Left lobe of liver (tissue), 2 donors: ENCODE measurements around the gene ACTL6B. TPM values are rescaled to one million over a fixed set of nuclear protein-coding genes. Genes with fewer than 3 reads are reported as not detected.

Experiments
- ATAC-seq: fragments of 200-7000 bp; cut with Tn5 transposase; one replicate; pipeline ENCODE4 v1.9.1; 2020; ENCODE audit warnings: mild to moderate bottlenecking, moderate library complexity
- DNase-seq: peaks from one replicate; pipeline ENCODE4 v3.0.0-alpha.2; 2020; ENCODE audit warnings: low spot score
- total RNA-seq: library from RNA; stranded (reverse); gene quantifications from one replicate; pipeline ENCODE4 v1.2.1, GENCODE V29; 2021
- donor health status: DM: no; HTN: no; CAD: no; lungs with moderate emphysema.
- donor health status: DM: no; HTN: yes; CAD: no.

The ACTL6B gene
- total RNA-seq, 1 donor from 2014 or later = not detected

DNA sequence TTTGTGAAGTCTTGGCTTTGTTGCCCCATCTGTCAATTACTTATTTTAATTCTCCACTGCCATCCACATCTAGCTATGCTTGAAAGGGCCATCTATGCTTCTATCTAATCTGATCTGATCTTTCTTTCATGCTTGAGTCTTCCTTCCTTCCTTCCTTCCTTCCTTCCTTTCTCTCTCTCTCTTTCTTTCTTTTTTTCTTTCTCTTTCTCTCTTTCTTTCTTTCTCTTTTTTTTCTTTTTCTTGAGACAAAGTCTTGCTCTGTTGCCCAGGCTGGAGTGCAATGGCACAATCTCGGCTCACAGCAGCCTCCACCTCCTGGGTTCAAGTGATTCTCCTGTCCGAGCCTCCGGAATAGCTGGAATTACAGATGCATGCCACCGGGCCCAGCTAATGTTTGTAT, 26.2 kb downstream of the ACTL6B start:
- no peak for ATAC-seq
- DNase-seq = no peak

DNA sequence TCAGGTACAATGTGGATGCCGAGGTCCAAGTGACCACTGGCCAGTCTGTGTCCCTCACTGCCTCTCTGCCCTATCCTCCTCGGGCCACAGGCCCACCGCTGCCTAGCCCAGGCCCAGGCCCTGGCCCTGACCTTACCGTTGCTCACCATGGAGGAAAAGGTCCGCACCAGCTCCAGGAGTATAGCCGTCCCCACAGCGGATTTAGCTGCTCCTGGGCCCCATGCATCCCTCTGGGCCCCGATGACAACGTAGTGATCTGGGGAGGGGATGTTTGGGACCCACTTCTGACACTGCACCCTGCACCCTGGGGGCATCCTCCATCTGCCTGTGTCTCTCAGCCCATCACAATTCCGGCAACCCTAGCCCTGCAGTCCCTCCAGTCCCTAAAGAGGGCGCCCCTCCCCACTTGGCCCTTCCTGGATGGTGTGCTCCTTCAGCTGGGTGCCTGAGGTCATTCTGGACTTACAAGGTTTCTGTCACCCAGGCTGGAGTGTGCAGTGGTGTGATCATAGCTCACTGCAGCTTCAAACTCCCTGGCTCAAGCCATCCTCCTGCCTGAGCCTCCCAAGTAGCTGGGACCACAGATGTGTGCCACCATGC, 27.0 kb downstream of the ACTL6B start:
- DNase-seq (no peak), ATAC-seq (no peak)

DNA sequence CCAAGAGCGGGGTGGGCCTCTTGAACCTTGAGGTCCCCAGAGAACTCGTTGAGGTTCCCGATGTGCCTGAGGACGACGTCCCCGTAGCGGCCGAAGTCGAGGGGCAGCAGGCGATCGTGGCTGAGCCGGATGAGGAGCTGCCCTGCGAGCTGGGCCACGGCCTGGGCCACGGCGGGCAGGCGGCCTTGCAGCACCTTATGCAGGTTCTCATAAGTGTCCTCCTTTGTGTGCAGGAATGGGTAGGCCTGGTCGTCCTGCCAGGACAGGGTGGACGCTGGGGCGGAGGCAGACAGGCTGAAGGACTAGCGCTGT, 29.1 kb downstream of the ACTL6B start:
- ATAC-seq (peak; percentile 20), DNase-seq (no peak)

DNA sequence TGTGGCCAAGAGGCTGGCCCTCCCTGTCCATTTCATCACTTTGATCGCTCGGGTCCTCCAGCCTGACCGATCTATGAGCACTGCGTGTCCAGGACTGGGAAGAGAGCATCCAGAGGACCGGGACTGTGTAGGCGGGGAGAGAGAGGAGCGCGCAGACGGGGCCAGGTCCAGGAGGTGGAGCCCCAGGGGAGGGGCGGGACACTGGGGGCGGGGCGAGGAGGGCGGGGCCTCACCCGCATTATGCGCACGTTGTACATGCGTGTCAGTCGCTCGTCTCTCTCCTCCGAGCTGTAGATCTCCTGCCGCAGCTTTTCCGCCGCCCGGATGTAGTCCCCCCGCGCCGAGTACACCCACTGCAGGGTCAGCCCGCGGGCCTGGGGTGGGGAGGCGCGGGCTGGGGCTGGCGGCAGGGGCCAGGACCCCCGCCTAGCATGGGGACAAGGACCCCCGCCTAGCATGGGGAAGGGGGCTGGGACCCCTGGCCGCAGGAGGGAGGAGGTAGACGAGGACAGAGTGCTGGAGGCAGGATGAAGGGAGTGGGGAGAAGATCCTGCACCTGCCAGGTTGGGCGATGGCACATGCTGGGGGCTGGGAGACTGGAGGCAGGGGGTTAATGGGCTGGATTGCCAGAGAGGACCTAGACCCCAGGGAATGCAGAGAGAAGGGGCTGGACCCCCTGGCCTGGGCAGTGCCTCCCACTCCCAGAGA, 29.6 kb downstream of the ACTL6B start:
- ATAC-seq (peak; percentile 86), DNase-seq (peak; percentile 93)

DNA sequence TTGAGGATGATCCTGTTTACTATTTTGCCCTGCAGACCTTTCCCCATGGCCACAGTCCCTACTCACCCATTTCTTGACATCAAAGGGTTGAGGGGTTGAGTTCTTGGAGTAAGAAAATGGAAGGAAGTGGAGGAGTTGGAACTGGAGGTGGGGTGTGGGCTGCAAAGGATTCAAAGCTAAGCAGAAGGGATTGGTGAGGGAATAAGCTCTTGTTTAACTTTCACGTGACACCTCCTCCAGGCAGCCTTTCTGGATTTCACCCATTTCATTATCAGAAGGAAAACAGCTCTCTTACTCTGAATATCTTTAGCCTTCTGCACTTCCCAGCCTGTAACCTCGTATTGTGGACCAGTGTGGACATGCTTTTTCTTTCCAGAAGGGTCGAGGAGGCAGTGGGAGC, 30.2 kb downstream of the ACTL6B start:
- DNase-seq (no peak), ATAC-seq (no peak)

DNA sequence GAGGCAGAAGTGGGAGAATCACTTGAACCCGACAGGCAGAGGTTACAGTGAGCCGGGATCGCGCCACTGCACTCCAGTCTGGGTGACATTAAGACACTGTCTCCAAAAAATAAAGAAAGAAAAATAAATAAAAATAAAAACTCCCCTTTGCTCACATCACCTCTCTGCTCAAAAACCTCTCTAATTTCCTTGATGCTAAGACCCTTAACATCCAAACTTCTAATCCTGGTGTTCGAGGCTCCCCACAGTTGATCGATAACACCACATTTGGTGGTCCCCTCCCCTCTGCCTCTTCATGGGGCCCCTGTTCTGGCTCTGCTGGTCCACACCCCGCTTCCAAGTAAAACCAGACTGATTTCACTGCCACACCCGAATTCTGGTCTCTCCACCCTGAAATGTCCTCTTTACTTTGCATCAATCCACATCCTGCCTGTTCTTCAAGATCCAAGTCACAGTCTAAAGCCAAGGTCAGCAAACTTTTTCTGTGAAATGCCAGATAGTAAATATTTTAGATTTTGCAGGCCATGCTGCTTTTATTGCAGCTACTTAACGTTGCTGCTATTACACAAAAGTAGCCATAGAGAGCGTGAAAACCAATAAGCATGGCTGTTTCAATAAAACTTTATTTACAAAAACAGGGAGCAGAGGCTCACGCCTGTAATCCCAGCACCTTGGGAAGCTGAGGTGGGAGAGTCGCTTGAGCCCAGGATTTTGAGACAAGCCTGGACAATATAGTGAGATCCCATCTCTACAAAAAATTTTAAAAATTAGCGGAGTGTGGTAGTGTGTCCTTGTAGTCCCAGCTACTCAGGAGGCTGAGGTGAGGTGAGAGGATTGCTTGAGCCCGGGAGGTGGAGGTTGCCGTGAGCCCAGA, 32.1 kb downstream of the ACTL6B start:
- DNase-seq (no peak), ATAC-seq (no peak)

DNA sequence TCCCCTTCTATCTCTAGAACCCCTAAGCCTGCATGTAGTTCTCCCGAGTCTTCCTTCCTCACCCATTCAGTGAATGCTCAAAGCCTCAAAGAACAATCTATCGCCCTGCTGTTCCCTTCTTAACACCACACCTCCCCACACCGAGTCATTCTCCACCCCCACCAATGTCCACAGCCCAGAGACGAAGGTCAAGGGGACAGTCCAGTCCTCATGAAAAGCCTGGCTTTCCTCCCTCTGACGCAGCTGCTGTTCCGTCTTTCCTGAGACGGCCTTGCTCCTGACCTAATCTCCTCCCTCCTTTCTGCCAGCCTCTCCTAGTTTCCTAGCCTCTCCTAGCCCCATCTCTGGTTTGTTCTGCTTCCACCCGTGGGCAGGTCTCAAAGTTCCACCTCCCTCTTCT, 34.7 kb downstream of the ACTL6B start:
- DNase-seq (peak; percentile 86), ATAC-seq (peak; percentile 75)

DNA sequence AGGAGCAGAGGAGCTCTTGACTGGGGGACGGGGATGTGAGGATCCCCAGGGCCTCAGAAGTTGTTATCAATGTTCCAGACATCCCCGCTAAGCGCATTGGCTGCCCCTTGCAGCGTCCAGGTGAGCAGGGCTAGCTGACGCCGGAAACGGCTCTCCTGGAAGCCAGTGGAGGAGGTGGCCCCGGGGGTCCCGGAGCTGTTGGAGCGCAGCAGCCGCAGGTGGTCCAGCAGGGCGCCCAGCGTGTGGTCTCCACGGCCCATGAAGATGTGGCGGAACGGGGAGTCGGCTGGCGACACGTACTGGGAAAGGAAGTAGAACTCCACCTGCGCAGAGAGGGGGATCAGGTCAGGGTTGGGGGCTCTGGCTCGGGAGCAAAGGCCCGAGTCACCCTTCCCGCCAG, 35.4 kb downstream of the ACTL6B start:
- ATAC-seq = no peak
- no peak for DNase-seq

DNA sequence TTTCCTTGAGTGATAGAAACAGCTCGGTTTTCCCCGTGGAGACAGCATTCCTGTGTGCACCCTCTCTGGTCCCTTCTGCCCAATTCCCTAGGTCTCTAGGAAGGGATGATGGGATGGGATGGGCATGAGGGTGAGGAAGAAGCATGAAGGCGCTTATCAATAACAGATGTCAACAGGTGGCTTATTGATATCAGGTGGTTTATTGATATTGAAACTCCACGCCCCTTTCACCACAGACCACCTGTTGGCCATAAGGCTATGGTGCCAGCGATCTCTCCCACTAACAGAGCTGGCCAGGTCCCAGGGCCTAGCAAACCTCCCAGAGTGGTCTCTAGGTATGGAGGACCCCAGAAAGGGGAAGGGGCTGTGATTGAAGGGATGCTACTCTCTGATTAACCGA, 36.0 kb downstream of the ACTL6B start:
- ATAC-seq (no peak), DNase-seq (no peak)

DNA sequence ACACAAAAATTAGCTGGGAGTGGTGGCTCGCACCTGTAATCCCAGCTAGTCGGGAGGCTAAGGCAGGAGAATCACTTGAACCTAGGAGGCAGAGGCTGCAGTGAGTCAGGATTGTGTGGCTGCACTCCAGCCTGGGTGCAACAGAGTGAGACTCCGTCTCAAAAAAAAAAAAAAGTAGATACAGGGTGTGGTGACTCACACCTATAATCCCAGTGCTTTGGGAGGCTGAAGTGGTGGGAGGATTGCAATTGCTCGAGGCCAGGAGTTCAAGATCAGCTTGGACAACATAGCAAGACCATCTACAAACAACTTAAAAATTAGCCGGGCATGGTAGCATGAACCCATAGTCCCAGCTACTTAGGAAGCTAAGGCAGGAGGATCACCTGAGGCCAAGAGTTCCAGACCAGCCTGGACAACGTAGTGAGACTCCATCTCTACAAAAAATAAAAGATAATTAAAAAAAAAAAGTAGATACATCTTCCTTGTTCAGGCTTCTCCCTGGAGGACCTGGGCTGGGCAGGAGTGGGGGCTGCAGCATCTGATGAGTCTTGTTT, 41.9 kb downstream of the ACTL6B start:
- ATAC-seq (no peak), DNase-seq (no peak)

DNA sequence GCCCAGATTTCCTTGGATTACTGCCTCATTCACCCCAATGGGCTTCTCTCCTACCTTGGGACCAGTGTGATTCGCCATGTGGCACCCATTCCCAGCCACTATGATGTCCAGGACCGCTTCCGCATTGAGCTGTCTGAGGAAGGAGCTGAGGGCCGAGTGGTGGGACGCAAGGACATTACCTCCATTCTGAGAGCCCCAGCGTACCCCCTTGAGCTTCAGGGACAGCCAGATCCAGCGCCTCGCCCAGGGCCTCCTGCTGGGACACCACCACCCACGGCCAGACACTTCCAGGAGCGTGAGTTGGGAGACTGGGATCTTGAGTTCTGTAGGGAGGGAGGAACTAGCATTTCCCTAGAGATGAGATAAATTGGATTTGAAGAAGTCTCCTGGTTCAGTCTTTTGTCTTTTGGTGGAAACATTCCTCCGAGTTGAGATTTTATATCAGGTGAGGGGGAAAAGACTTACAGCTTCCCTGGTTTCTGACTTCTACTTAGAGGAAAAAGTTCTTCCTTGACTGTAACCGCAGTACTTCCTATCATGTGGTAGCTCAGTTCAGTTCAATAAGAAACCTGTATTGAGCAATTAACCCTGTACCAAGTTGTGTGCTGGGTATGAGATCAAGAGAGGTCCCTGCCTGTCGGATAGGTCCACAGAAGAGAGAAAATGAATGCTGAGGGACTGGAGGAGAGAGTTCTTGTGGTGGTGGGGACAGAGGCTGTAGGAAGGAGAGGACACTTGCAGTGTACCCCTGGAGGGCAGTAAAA, 42.7 kb downstream of the ACTL6B start:
- DNase-seq (no peak), ATAC-seq (no peak)

DNA sequence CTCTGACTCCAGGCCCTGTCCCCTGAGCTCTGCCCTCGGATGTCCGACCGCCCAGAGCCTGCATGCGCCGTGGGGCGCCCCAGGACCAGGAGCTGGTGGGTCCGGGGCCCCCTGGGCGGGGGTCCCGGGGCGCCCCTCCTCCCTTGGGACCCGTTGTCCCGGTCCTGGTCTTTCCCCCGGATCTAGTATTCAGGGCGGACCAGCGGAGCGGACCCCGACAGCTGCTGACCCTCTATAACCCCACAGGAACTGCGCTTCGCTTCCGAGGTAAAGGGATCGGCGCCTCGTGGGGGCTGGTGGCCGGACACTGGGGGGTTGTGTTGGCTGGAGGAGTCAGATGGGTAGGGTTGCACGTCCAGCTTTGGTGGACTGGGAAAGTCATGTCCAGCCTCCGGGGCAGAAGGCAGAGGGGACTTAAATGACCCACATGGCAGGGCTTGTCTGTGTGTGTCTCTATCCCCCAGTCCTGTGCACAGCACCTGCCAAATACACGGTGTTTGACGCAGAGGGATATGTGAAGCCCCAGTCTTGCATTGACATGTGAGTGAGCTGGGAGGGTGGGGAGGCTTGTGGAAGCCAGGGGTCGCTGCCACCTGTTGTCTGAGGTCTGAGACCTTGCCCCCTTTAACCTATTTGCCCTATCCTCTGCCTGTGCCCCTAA, 43.4 kb downstream of the ACTL6B start:
- DNase-seq (no peak), ATAC-seq (peak; percentile 11)

DNA sequence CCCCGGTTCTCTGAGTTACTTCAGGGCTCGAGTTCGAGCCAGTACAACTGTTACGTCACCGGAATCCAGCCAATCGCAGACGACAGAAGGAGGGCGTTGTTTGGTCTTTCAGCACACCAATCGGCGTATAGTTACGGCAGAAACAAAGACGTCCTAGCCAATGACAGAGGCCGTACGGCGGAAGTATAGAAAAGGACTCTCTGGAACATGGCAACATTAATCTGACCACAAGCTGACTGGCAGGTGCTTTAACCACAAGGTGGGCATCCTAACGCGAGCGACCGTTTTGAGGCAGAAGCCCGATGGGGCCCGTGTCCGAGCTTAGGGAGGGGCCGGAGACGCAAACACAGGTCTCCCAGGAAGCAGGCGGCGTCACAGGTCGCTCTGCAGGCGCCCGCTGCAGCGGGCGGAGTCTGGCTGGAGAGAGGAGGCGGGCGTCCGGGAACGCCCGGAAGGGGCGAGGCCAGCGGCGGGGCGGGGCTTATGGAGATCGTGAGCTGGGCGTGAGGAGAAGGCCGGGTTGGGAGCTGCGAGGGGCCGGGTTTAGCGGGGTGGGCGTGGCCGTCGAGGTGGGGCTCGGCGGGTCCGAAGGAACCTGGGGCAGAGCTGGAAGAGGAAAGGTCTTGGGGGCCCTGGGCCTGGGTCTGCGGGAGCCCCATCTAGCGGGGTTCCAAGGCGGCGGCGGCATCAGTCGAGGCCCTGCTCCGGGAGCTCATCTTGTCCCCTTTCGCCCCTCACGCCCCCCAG, 44.1 kb downstream of the ACTL6B start, which contains the start of gene MOSPD3:
Gene MOSPD3, plus strand, starts transcription at position 558 of the 747 bp plus-strand sequence. CDS start 252 bp downstream, outside the sequence.
- ATAC-seq = peak; percentile 92

DNA sequence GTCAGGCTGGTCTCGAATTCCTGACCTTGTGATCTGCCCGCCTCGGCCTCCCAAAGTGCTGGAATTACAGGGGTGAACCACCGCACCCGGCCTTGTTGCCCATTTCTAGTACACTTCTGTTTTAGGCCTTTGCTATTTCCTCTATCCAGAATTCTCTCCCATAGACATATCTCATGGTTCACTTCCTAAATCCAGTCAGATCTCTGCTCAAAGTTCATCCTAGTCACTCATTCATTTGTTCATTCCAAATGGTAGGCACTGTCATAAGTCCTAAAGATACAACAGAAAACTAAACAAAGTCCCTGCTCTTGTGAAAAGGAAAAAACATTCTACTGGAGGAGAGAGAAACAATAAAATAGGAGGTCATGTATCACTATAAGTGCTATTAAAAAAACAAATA, 46.3 kb downstream of the ACTL6B start:
- no peak for DNase-seq
- ATAC-seq = no peak

More for the DNA sequence above, 44.1 kb downstream of the ACTL6B start, which contains the start of gene MOSPD3:
- peak; percentile 99 for DNase-seq

DNA sequence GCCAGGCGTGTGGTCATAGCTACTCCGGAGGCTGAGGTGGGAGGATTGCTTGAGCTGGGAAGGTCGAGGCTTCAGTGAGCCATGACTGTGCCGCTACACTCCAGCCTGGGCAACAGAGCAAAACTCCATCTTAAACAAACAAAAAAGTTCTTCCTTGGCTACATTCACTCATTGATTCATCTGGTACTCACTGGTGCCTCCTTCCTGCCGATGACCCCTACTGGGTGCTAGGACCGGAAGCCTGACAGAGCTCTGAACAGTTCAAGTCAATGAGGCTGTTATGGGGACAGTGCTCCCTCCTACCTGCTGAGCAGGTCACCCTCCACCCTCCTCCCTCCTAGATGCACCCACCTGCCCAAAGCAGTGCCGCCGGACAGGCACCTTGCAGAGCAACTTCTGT, 49.1 kb downstream of the ACTL6B start:
- DNase-seq (no peak), ATAC-seq (no peak)

DNA sequence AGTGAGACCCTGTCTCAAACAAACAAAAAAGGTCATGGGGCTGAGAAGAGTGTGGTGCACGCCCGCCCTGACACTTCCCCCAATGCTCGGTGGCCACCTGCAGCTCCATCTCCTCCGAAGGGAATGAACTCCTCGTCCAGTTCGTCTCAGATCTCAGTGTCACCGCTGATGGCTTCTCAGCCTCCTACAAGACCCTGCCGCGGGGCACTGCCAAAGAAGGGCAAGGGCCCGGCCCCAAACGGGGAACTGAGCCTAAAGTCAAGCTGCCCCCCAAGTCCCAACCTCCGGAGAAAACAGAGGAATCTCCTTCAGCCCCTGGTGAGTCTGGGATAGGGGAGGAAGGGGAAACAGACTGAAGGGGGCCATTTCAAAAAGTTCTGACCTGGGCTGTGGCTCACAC, 49.9 kb downstream of the ACTL6B start:
- DNase-seq (no peak), ATAC-seq (no peak)

DNA sequence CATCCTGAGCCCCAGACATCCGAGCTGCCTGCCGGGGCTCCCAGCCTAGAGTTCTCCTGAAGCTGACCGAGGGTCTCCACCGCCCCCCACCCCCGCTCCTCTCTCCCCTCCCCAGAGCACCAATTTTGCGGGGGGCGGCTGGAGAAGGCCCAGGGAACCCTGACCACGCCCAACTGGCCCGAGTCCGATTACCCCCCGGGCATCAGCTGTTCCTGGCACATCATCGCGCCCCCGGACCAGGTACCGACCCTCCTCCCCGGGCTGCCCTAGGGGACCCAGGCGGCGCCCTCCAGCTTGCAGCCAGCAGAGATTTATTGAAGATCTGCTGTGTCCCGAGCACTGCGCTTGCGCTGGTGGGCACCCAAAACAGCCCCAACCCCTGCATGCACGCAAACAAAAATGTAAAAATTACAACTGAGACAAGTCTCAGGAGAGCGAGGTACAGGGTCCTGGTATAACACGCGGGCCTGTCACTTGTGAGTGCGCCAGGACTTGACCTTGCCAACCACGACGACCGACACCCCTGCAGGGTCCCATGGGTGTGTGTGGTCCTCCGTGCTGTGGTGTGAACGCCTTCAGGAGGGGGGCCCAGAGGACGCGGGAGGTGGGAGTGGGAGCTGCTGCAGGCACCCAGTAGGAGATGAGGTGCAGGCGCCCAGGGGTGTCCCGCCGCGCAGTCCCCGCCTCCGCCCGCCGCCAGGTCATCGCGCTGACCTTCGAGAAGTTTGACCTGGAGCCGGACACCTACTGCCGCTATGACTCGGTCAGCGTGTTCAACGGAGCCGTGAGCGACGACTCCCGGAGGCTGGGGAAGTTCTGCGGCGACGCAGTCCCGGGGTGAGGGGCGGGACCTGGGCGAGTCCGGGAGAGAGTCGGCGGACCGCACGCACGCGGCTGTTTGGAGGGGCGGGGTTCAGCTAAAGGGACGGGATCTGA, 51.0 kb downstream of the ACTL6B start:
- DNase-seq = peak; percentile 80
- peak; percentile 54 for ATAC-seq
